ENCODE results near the gene TNRC18.

- TF ChIP-seq, protein P1, sequence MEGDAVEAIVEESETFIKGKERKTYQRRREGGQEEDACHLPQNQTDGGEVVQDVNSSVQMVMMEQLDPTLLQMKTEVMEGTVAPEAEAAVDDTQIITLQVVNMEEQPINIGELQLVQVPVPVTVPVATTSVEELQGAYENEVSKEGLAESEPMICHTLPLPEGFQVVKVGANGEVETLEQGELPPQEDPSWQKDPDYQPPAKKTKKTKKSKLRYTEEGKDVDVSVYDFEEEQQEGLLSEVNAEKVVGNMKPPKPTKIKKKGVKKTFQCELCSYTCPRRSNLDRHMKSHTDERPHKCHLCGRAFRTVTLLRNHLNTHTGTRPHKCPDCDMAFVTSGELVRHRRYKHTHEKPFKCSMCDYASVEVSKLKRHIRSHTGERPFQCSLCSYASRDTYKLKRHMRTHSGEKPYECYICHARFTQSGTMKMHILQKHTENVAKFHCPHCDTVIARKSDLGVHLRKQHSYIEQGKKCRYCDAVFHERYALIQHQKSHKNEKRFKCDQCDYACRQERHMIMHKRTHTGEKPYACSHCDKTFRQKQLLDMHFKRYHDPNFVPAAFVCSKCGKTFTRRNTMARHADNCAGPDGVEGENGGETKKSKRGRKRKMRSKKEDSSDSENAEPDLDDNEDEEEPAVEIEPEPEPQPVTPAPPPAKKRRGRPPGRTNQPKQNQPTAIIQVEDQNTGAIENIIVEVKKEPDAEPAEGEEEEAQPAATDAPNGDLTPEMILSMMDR (IDR thresholded peaks at IDR 0.05; ENCODE audit: low read length) = no peak
- no peak for TF ChIP-seq EZH2 (IDR thresholded peaks at IDR 0.05; ENCODE audit: borderline replicate concordance, low read length)
Measured at GRCh38 chr7:5342631-5343030, 81.0 kb downstream of the TNRC18 start.
